ENCODE results near the gene SMIM3. TPM values are rescaled to one million over a fixed set of nuclear protein-coding genes. Genes with fewer than 3 reads are reported as not detected.

Gene SMIM3
- total RNA-seq, 4 donors from 2014 or later, result 6.8 to 38.5 (median 17.6) TPM

DNA sequence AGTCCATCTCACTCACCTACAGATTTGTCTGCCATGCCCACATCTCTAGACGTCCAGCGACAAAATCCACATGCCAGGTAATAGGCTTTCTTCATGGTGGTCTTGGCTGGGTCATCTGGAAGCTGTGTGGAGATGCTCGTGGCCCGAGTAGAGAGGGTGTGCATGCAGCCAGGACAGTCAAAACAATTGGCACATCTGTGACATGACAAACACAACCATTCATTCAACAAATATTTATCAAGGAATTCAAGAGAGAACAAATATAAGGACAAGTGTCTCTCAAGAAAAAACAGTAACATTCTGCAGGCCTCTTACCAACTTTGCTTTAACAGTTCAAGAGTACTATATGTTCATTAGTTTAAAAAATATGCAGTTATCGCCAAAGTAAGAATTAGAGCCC is 25.1 kb upstream of the SMIM3 start:
- no peak for TF ChIP-seq POLR2A (IDR thresholded peaks at IDR 0.05)
- Histone ChIP-seq H3K27me3 (no peaks in the 10 kb centered on the region), H3K4me1 (peaks cover 7 to 48% (median 7%) of the 10 kb centered on the region in 3 donors), H3K36me3 (peaks cover 0 to 68% (median 26%) of the 10 kb centered on the region in 3 donors), H3K9me3 (no peaks in the 10 kb centered on the region), H3K27ac (no peak overlapping the region), H3K4me3 (no peak overlapping the region)
- intact Hi-C loops (cut with DNase I), result no loop called here
- DNase-seq, result no peak
- WGBS, 2 donors, result 81 to 87% methylated on average over 5 of the region's 5 CpGs

GRCh38 chr5:150753863-150754262 is 24.7 kb upstream of the SMIM3 start:
- Histone ChIP-seq H3K27ac (no peak overlapping the region), H3K4me1 (peaks cover 7 to 48% (median 7%) of the 10 kb centered on the region in 3 donors), H3K4me3 (no peak overlapping the region), H3K9me3 (no peaks in the 10 kb centered on the region), H3K27me3 (no peaks in the 10 kb centered on the region), H3K36me3 (peaks cover 0 to 65% (median 26%) of the 10 kb centered on the region in 3 donors)
- WGBS, 2 donors, result 56 to 90% methylated on average over 1 of the region's 1 CpG
- intact Hi-C loops (cut with DNase I), result no loop called here
- DNase-seq, result no peak
- TF ChIP-seq, protein P1, sequence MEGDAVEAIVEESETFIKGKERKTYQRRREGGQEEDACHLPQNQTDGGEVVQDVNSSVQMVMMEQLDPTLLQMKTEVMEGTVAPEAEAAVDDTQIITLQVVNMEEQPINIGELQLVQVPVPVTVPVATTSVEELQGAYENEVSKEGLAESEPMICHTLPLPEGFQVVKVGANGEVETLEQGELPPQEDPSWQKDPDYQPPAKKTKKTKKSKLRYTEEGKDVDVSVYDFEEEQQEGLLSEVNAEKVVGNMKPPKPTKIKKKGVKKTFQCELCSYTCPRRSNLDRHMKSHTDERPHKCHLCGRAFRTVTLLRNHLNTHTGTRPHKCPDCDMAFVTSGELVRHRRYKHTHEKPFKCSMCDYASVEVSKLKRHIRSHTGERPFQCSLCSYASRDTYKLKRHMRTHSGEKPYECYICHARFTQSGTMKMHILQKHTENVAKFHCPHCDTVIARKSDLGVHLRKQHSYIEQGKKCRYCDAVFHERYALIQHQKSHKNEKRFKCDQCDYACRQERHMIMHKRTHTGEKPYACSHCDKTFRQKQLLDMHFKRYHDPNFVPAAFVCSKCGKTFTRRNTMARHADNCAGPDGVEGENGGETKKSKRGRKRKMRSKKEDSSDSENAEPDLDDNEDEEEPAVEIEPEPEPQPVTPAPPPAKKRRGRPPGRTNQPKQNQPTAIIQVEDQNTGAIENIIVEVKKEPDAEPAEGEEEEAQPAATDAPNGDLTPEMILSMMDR (IDR thresholded peaks at IDR 0.05), result no peak
- TF ChIP-seq POLR2A (IDR thresholded peaks at IDR 0.05), result no peak

- peak overlapping the region in 3 of 4 donors; percentile 58 to 88 (median 63) for H3K4me3 ChIP-seq
- H3K27me3 ChIP-seq, result no peaks in the 10 kb centered on the region
- TF ChIP-seq, protein P1 (IDR thresholded peaks at IDR 0.05), result no peak
- no peak for TF ChIP-seq POLR2A (IDR thresholded peaks at IDR 0.05)
- 33 to 59% methylated on average over 1 of the region's 1 CpG for WGBS, 2 donors
- peak overlapping the region; percentile 92 to 99 (median 96) for H3K27ac ChIP-seq
- no peaks in the 10 kb centered on the region for H3K9me3 ChIP-seq
- DNase-seq, result no peak
- peaks cover 0 to 42% (median 21%) of the 10 kb centered on the region in 3 donors for H3K36me3 ChIP-seq
- intact Hi-C loops (cut with DNase I), result no loop called here
- H3K4me1 ChIP-seq, result peaks cover 7 to 43% (median 8%) of the 10 kb centered on the region in 3 donors
Measured at GRCh38 chr5:150757087-150757649, 21.4 kb upstream of the SMIM3 start.

- Histone ChIP-seq H3K36me3 (peaks cover 0 to 32% (median 13%) of the 10 kb centered on the region in 3 donors), H3K4me1 (peaks cover 7 to 53% (median 18%) of the 10 kb centered on the region in 3 donors), H3K9me3 (no peaks in the 10 kb centered on the region), H3K4me3 (peak overlapping the region; percentile 58 to 88 (median 62)), H3K27me3 (no peaks in the 10 kb centered on the region), H3K27ac (peak overlapping the region; percentile 92 to 99 (median 96))
- TF ChIP-seq, protein P1 (IDR thresholded peaks at IDR 0.05), result no peak
- TF ChIP-seq POLR2A (IDR thresholded peaks at IDR 0.05), result peak in 3 of 4 donors; percentile 20 to 49 (median 33)
- no peak for DNase-seq
- 0 to 3% methylated on average over 11 to 12 of the region's 12 CpGs for WGBS, 2 donors
- intact Hi-C loops (cut with DNase I), result no loop called here
Measured at GRCh38 chr5:150758203-150758530, 20.4 kb upstream of the SMIM3 start.

GRCh38 chr5:150758531-150759333 is 19.8 kb upstream of the SMIM3 start, which contains the start of gene DCTN4:
DCTN4 (minus strand) TSS chr5:150759017; CDS start chr5:150758993, 24 bp downstream.
- Histone ChIP-seq H3K36me3 (peaks cover 0 to 26% (median 8%) of the 10 kb centered on the region in 3 donors), H3K27me3 (no peaks in the 10 kb centered on the region), H3K27ac (peak within 1 kb of the TSS; percentile 92 to 99 (median 96)), H3K4me3 (peak within 1 kb of the TSS; percentile 58 to 88 (median 62)), H3K4me1 (peaks cover 7 to 57% (median 23%) of the 10 kb centered on the region in 3 donors), H3K9me3 (no peaks in the 10 kb centered on the region)
- 2% methylated on average over 32 to 41 of the region's 51 CpGs for WGBS, 2 donors
- peak in 3 of 4 donors; percentile 32 to 48 (median 46) for TF ChIP-seq POLR2A (IDR thresholded peaks at IDR 0.05)
- TF ChIP-seq, protein P1 (IDR thresholded peaks at IDR 0.05), result no peak
- DNase-seq, result peak; percentile 91
- intact Hi-C loops (cut with DNase I), result no loop called here
